Progenitor cell of endocrine pancreas (in vitro differentiated cells): ENCODE results near the gene NPPA. TPM values are rescaled to one million over a fixed set of nuclear protein-coding genes. Genes with fewer than 3 reads are reported as not detected.

Source experiments
- DNase-seq: peaks from one replicate; pipeline ENCODE4 v3.0.0; 2021; ENCODE audit warnings: low spot score; ENCODE audit not compliant: unreplicated experiment
- H3K27ac Mint-ChIP-seq: 2 replicates; pipeline ENCODE4 v1.8.0; 2021; ENCODE audit warnings: mild to moderate bottlenecking, moderate library complexity, mixed read lengths
- H3K27me3 Mint-ChIP-seq: 2 replicates; pipeline ENCODE4 v1.8.0; 2021; ENCODE audit warnings: mixed read lengths
- H3K36me3 Mint-ChIP-seq: 2 replicates; pipeline ENCODE4 v1.8.0; 2022; ENCODE audit warnings: mixed read lengths; ENCODE audit not compliant: insufficient read depth
- H3K4me1 Mint-ChIP-seq: 2 replicates; pipeline ENCODE4 v1.8.0; 2021; ENCODE audit warnings: low read depth, mixed read lengths
- H3K4me3 Mint-ChIP-seq: 2 replicates; pipeline ENCODE4 v1.8.0; 2021; ENCODE audit warnings: low read depth, mild to moderate bottlenecking, moderate library complexity, mixed read lengths
- H3K9me3 Mint-ChIP-seq: 2 replicates; pipeline ENCODE4 v1.8.0; 2021; ENCODE audit warnings: low read depth, mixed read lengths
- CTCF ChIP-seq: fragments of 200-600 bp; sonication (generic); IDR thresholded peaks from one replicate; pipeline ENCODE4 v1.5.0; 2021; ENCODE audit warnings: antibody characterized with exemption, mild to moderate bottlenecking; ENCODE audit not compliant: unreplicated experiment
- total RNA-seq: library from RNA; stranded (reverse); gene quantifications from 2 replicates; pipeline ENCODE4 v1.2.1, GENCODE V29; 2021

NPPA gene
- total RNA-seq, 1 donor from 2014 or later, result not detected

DNA sequence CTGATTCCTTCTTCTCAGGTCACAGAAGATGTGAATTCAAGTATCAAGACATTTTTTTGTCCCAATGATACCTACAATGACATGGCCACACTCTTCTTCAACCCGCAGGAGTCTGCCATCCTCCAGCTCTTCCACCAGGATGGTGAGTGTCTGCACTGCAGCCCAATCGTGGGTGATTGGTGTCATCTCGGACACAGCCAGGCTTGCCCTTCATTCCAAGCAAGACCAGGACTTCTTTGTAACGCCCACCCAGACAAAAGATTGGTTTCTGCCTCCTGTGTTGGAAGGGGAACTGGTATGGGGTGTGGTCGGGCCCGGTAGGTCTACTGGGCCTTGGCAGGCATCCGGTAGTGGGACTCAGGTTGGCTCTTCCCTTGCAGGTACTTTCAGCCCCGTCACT lies 14.1 kb downstream of the NPPA start:
- TF ChIP-seq CTCF, result no peak
- Mint-ChIP-seq H3K4me3 (no peak overlapping the region), H3K27ac (no peak overlapping the region), H3K4me1 (no peaks in the 10 kb centered on the region), H3K36me3 (peaks cover 16% of the 10 kb centered on the region), H3K27me3 (no peaks in the 10 kb centered on the region), H3K9me3 (no peaks in the 10 kb centered on the region)
- DNase-seq, result no peak

DNA sequence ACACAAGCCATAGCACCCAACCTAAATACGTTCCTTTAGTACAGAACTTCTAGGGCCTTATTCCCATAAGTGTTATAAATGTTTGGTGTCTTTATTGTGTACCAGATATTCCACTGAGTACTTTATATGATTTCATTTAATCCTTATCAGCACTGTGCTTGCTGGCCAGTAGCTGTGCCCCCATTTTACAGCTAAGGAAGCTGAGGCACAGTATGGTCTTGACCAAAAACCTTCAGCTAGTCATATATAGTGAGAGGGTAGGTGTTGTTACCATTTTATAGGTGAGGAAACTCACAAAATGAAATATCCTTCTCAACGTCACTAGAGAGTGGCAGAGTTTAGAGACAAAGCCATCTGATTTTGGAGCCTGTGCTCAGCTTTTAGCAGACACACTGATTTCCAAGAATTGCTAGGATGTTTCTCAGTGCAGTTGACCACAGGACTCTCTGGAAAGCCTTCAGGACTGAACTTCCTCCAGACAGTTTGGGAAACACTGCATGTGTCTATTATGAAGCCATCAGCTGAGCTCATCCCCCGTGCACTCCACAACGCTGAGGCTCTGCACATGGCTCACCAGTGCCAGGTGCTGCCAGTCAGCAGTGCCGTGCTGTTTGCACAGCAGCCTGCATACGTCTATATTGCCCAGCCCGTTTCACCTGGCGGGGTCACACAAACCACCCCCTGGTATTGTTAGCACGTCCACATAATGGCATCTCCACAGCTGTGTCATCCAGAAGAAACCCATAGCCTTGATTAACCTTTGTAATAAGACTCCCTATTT lies 15.4 kb downstream of the NPPA start:
- Mint-ChIP-seq H3K4me1 (no peaks in the 10 kb centered on the region), H3K27me3 (no peaks in the 10 kb centered on the region), H3K9me3 (no peaks in the 10 kb centered on the region), H3K27ac (no peak overlapping the region), H3K4me3 (no peak overlapping the region), H3K36me3 (peaks cover 19% of the 10 kb centered on the region)
- DNase-seq, result no peak
- TF ChIP-seq CTCF, result no peak

DNA sequence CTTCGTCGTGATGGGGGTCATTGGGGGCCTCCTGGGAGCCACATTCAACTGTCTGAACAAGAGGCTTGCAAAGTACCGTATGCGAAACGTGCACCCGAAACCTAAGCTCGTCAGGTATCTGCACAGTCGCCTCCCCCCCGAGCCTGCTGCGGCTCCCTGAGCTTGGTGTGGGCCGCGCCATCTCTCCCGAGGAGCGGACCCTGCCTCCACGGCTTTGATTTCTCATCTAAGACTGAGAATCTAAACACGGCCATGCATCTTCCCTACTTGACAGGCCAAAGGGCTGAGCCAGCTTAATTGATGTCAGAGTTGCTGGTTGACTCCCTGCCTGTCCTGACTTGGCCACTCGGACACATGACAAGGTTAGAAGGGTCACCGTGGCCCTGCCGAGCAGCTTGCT lies 19.1 kb downstream of the NPPA start:
- H3K36me3 Mint-ChIP-seq, result peaks cover 20% of the 10 kb centered on the region
- no peak for DNase-seq
- H3K27me3 Mint-ChIP-seq, result no peaks in the 10 kb centered on the region
- TF ChIP-seq CTCF, result no peak
- H3K4me3 Mint-ChIP-seq, result no peak overlapping the region
- no peak overlapping the region for H3K27ac Mint-ChIP-seq
- H3K4me1 Mint-ChIP-seq, result no peaks in the 10 kb centered on the region
- H3K9me3 Mint-ChIP-seq, result no peaks in the 10 kb centered on the region

- no peaks in the 10 kb centered on the region for H3K9me3 Mint-ChIP-seq
- H3K4me1 Mint-ChIP-seq, result no peaks in the 10 kb centered on the region
These were observed 20.6 kb downstream of the NPPA start for GRCh38 chr1:11826946-11827345.

GRCh38 chr1:11825131-11825530 lies 22.5 kb downstream of the NPPA start:
- Mint-ChIP-seq H3K4me1 (no peaks in the 10 kb centered on the region), H3K27me3 (no peaks in the 10 kb centered on the region), H3K9me3 (no peaks in the 10 kb centered on the region), H3K27ac (no peak overlapping the region), H3K4me3 (no peak overlapping the region), H3K36me3 (peaks cover 19% of the 10 kb centered on the region)
- no peak for DNase-seq
- no peak for TF ChIP-seq CTCF

More at GRCh38 chr1:11826946-11827345, 20.6 kb downstream of the NPPA start:
- H3K27ac Mint-ChIP-seq, result no peak overlapping the region
- TF ChIP-seq CTCF, result no peak
- no peak for DNase-seq
- H3K36me3 Mint-ChIP-seq, result peaks cover 19% of the 10 kb centered on the region
- no peaks in the 10 kb centered on the region for H3K27me3 Mint-ChIP-seq
- H3K4me3 Mint-ChIP-seq, result no peak overlapping the region
